PFSK-1 (cell line): ENCODE measurements around the gene AP2A2.
A peak's percentile ranks its signal among the peaks of the same experiment; 100 is the strongest.

ENCODE experiments used
- FOXP2 ChIP-seq: optimal IDR thresholded peaks from 2 replicates; pipeline ENCODE3; 2011; ENCODE audit warnings: borderline replicate concordance, control low read depth, inconsistent platforms; ENCODE audit not compliant: insufficient read depth; ENCODE audit errors: extremely low read length, extremely low read depth
- POLR2AphosphoS5 ChIP-seq: IDR thresholded peaks from 2 replicates; pipeline ENCODE4 v1.6.1; 2012; ENCODE audit warnings: low read depth, mild to moderate bottlenecking, control low read depth, low read length, moderate library complexity
- SIN3A ChIP-seq: IDR thresholded peaks from 2 replicates; pipeline ENCODE4 v1.6.1; 2012; ENCODE audit warnings: mild to moderate bottlenecking, low read length, moderate library complexity, borderline replicate concordance; ENCODE audit not compliant: insufficient read depth
- TAF1 ChIP-seq: IDR thresholded peaks from 2 replicates; pipeline ENCODE4 v1.6.1; 2012; ENCODE audit warnings: low read length, control low read depth, borderline replicate concordance; ENCODE audit not compliant: insufficient read depth
- TF ChIP-seq, protein P1 (sequence below), 2 experiments: IDR thresholded peaks; 2 replicates each; pipeline versions ENCODE4 v1.6.1 to v1.8.0; 2011 to 2012; ENCODE audit warnings: low read depth in 2 of 2, low read length in 2 of 2, control low read depth in 1 of 2, inconsistent platforms in 1 of 2, mild to moderate bottlenecking in 1 of 2, moderate library complexity in 1 of 2; ENCODE audit not compliant: insufficient read depth in 1 of 2

AP2A2 gene

DNA sequence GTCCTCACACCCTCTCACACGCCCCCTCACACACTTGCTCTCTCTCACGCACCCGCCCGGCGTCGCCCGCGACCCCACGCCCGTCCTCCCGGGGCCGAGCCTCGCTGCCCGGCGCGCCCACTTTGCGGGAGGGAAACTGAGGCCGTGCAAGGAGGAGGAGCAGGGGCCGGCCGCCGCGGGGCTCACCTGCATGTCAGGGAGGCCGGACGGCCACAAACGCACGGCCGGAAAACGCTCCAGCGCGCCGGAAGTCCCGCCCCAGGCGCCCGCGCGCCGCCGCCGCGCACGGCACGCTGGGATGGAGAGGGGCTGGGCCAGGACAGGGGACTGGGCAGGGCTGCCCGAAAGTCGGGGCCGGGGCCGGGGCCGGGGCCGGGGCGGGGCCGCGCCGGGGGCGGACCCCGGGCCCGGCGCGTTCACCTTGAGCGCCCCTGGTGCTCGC lies 15.1 kb upstream of the AP2A2 start, which contains the start of gene CHID1:
Gene CHID1, minus strand, starts transcription at position 222 of the 442 bp plus-strand sequence. CDS start 5,994 bp downstream, outside the sequence.
- TF ChIP-seq POLR2AphosphoS5 (peak; percentile 86), SIN3A (no peak), FOXP2 (peak; percentile 50)
- TF ChIP-seq, protein P1, sequence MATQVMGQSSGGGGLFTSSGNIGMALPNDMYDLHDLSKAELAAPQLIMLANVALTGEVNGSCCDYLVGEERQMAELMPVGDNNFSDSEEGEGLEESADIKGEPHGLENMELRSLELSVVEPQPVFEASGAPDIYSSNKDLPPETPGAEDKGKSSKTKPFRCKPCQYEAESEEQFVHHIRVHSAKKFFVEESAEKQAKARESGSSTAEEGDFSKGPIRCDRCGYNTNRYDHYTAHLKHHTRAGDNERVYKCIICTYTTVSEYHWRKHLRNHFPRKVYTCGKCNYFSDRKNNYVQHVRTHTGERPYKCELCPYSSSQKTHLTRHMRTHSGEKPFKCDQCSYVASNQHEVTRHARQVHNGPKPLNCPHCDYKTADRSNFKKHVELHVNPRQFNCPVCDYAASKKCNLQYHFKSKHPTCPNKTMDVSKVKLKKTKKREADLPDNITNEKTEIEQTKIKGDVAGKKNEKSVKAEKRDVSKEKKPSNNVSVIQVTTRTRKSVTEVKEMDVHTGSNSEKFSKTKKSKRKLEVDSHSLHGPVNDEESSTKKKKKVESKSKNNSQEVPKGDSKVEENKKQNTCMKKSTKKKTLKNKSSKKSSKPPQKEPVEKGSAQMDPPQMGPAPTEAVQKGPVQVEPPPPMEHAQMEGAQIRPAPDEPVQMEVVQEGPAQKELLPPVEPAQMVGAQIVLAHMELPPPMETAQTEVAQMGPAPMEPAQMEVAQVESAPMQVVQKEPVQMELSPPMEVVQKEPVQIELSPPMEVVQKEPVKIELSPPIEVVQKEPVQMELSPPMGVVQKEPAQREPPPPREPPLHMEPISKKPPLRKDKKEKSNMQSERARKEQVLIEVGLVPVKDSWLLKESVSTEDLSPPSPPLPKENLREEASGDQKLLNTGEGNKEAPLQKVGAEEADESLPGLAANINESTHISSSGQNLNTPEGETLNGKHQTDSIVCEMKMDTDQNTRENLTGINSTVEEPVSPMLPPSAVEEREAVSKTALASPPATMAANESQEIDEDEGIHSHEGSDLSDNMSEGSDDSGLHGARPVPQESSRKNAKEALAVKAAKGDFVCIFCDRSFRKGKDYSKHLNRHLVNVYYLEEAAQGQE (IDR thresholded peaks at IDR 0.05; ENCODE audit: insufficient read depth in 1 of 2, low read depth in 2 of 2, low read length in 2 of 2): no peak

- TF ChIP-seq FOXP2: no peak
- TF ChIP-seq SIN3A: no peak
- TF ChIP-seq, protein P1 (IDR thresholded peaks at IDR 0.05; ENCODE audit: insufficient read depth in 1 of 2, low read depth in 2 of 2, low read length in 2 of 2): 0 out of 4 replicates have a peak, but pooled peaks of 1 of the 2 experiments have one; percentile 52
- peak; percentile 71; the same call in 1 of the 2 replicates for TF ChIP-seq TAF1
- 0 out of 2 replicates have a peak, but pooled peaks have one; percentile 55 for TF ChIP-seq POLR2AphosphoS5
These were observed 14.4 kb upstream of the AP2A2 start for GRCh38 chr11:911031-911889.

DNA sequence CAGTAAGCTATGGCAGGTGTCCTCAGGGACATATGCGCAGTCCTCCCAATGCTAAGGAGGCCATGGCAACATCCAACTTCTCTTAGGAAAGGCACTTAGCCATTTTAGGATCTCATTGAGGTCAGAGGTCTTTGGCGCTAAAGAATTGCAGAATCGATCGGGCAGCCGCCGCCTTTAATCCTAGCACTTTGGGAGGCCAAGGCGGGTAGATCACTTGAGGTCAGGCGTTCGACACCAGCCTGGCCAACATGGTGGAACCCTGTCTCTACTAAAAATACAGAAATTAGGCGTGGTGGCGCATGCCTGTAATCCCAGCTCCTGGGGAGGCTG lies 13.8 kb upstream of the AP2A2 start:
- no peak for TF ChIP-seq FOXP2
- TF ChIP-seq, protein P1 (IDR thresholded peaks at IDR 0.05; ENCODE audit: insufficient read depth in 1 of 2, low read depth in 2 of 2, low read length in 2 of 2): no peak
- TF ChIP-seq TAF1: no peak
- no peak for TF ChIP-seq POLR2AphosphoS5
- TF ChIP-seq SIN3A: no peak

- TF ChIP-seq, protein P1 (IDR thresholded peaks at IDR 0.05; ENCODE audit: insufficient read depth in 1 of 2, low read depth in 2 of 2, low read length in 2 of 2): no peak
- no peak for TF ChIP-seq TAF1
- TF ChIP-seq FOXP2: no peak
- no peak for TF ChIP-seq SIN3A
- no peak for TF ChIP-seq POLR2AphosphoS5
These were observed 13.4 kb upstream of the AP2A2 start for GRCh38 chr11:912266-912665.
